Loucy (cell line): ENCODE data around the gene MEOX1.

ENCODE experiments used
- H2AFZ ChIP-seq: fragments of 200-600 bp; sonication (generic); 2 replicates; pipeline ENCODE4 v1.6.0; 2016; ENCODE audit warnings: antibody characterized with exemption, mild to moderate bottlenecking, low read length, moderate library complexity
- H3F3A ChIP-seq: fragments of 200-600 bp; 2 replicates; pipeline ENCODE4 v1.6.0; 2016; ENCODE audit warnings: antibody characterized with exemption, low read depth, mild to moderate bottlenecking
- H3K27me3 ChIP-seq: fragments of 200-600 bp; sonication (generic); 2 replicates; pipeline ENCODE4 v1.6.1; 2014; ENCODE audit warnings: low read length, mild to moderate bottlenecking; ENCODE audit not compliant: insufficient read depth, poor library complexity, severe bottlenecking
- H3K36me3 ChIP-seq: fragments of 200-600 bp; sonication (generic); 2 replicates; pipeline ENCODE4 v1.6.1; 2016; ENCODE audit warnings: low read length; ENCODE audit not compliant: insufficient read depth
- H3K4me1 ChIP-seq: fragments of 200-600 bp; sonication (generic); 2 replicates; pipeline ENCODE4 v1.5.1; 2014; ENCODE audit warnings: low read length, mild to moderate bottlenecking; ENCODE audit not compliant: insufficient read depth, poor library complexity, severe bottlenecking
- H3K4me2 ChIP-seq: fragments of 200-600 bp; sonication (generic); 2 replicates; pipeline ENCODE4 v1.6.0; 2014; ENCODE audit warnings: antibody characterized with exemption, low read length, low read depth, mild to moderate bottlenecking; ENCODE audit not compliant: poor library complexity, severe bottlenecking
- H3K4me3 ChIP-seq: fragments of 200-600 bp; sonication (generic); 2 replicates; pipeline ENCODE4 v1.5.1; 2014; ENCODE audit warnings: low read length, mild to moderate bottlenecking, mixed read lengths; ENCODE audit not compliant: poor library complexity, severe bottlenecking
- H3K79me2 ChIP-seq: fragments of 200-600 bp; sonication (generic); 2 replicates; pipeline ENCODE4 v1.6.1; 2014; ENCODE audit warnings: low read length; ENCODE audit not compliant: insufficient read depth
- H3K9ac ChIP-seq: fragments of 200-600 bp; sonication (generic); 2 replicates; pipeline ENCODE4 v1.6.0; 2014; ENCODE audit warnings: mild to moderate bottlenecking, low read depth, low read length, moderate library complexity; ENCODE audit not compliant: poor library complexity, severe bottlenecking
- H3K9me2 ChIP-seq: fragments of 200-600 bp; sonication (generic); replicated peaks from 2 replicates; pipeline ENCODE4 v1.6.1; 2016; ENCODE audit warnings: low read depth, low read length, mixed read lengths
- H3K9me3 ChIP-seq: fragments of 200-600 bp; sonication (generic); 2 replicates; pipeline ENCODE4 v1.6.1; 2014; ENCODE audit warnings: mild to moderate bottlenecking, antibody characterized with exemption, low read length, low read depth; ENCODE audit not compliant: insufficient read depth
- H4K20me1 ChIP-seq: fragments of 200-600 bp; sonication (generic); 2 replicates; pipeline ENCODE4 v1.6.0; 2014; ENCODE audit warnings: antibody characterized with exemption, low read length, mild to moderate bottlenecking; ENCODE audit not compliant: insufficient read depth, poor library complexity, severe bottlenecking
- CTCF ChIP-seq: fragments of 200-600 bp; sonication (generic); conservative IDR thresholded peaks from 2 replicates; pipeline ENCODE4 v1.5.1; 2014; ENCODE audit warnings: mild to moderate bottlenecking, antibody characterized with exemption, low read length
- EZH2phosphoT487 ChIP-seq: fragments of 200-600 bp; IDR thresholded peaks from 2 replicates; pipeline ENCODE4 v1.6.1; 2018; ENCODE audit warnings: antibody characterized with exemption, mild to moderate bottlenecking, moderate library complexity, borderline replicate concordance

Gene MEOX1

GRCh38 chr17:43620581-43620980 lies 41.1 kb downstream of the MEOX1 start:
- no peaks in the 10 kb centered on the region for H3K36me3 ChIP-seq
- no peak overlapping the region for H3K4me2 ChIP-seq
- no peaks in the 10 kb centered on the region for H3K27me3 ChIP-seq

GRCh38 chr17:43620147-43620546 lies 41.6 kb downstream of the MEOX1 start:
- no peak overlapping the region for H3K9ac ChIP-seq
- H3F3A ChIP-seq, result no peaks in the 10 kb centered on the region
- H3K4me1 ChIP-seq, result no peaks in the 10 kb centered on the region
- no peaks in the 10 kb centered on the region for H3K9me3 ChIP-seq
- H3K27me3 ChIP-seq, result no peaks in the 10 kb centered on the region
- H3K9me2 ChIP-seq, result no peaks in the 10 kb centered on the region
- no peak for TF ChIP-seq EZH2phosphoT487
- no peak for TF ChIP-seq CTCF
- no peaks in the 10 kb centered on the region for H3K79me2 ChIP-seq
- H3K4me2 ChIP-seq, result no peak overlapping the region
- no peak overlapping the region for H3K4me3 ChIP-seq
- H4K20me1 ChIP-seq, result no peaks in the 10 kb centered on the region
- no peak overlapping the region for H2AFZ ChIP-seq
- H3K36me3 ChIP-seq, result no peaks in the 10 kb centered on the region

More at GRCh38 chr17:43620581-43620980, 41.1 kb downstream of the MEOX1 start:
- Histone ChIP-seq H3K9me3 (no peaks in the 10 kb centered on the region), H3K4me3 (no peak overlapping the region), H3K4me1 (no peaks in the 10 kb centered on the region), H3K79me2 (no peaks in the 10 kb centered on the region), H2AFZ (no peak overlapping the region), H3K9me2 (no peaks in the 10 kb centered on the region), H4K20me1 (no peaks in the 10 kb centered on the region), H3F3A (no peaks in the 10 kb centered on the region), H3K9ac (no peak overlapping the region)
- TF ChIP-seq CTCF, result no peak
- TF ChIP-seq EZH2phosphoT487, result no peak

GRCh38 chr17:43619705-43620104 lies 42.0 kb downstream of the MEOX1 start:
- Histone ChIP-seq H3K9ac (no peak overlapping the region), H2AFZ (no peak overlapping the region), H3K4me2 (no peak overlapping the region), H3K9me3 (no peaks in the 10 kb centered on the region), H3K36me3 (no peaks in the 10 kb centered on the region), H3F3A (no peaks in the 10 kb centered on the region), H3K4me1 (no peaks in the 10 kb centered on the region), H3K4me3 (no peak overlapping the region), H3K27me3 (no peaks in the 10 kb centered on the region), H3K9me2 (no peaks in the 10 kb centered on the region), H4K20me1 (no peaks in the 10 kb centered on the region), H3K79me2 (no peaks in the 10 kb centered on the region)
- no peak for TF ChIP-seq CTCF
- TF ChIP-seq EZH2phosphoT487, result no peak
